ENCODE measurements around the gene ARSB. TPM values are rescaled to one million over a fixed set of nuclear protein-coding genes. Genes with fewer than 3 reads are reported as not detected.

The ARSB gene
- total RNA-seq, 1 experiment from 2014 or later, result 21.4 TPM

DNA sequence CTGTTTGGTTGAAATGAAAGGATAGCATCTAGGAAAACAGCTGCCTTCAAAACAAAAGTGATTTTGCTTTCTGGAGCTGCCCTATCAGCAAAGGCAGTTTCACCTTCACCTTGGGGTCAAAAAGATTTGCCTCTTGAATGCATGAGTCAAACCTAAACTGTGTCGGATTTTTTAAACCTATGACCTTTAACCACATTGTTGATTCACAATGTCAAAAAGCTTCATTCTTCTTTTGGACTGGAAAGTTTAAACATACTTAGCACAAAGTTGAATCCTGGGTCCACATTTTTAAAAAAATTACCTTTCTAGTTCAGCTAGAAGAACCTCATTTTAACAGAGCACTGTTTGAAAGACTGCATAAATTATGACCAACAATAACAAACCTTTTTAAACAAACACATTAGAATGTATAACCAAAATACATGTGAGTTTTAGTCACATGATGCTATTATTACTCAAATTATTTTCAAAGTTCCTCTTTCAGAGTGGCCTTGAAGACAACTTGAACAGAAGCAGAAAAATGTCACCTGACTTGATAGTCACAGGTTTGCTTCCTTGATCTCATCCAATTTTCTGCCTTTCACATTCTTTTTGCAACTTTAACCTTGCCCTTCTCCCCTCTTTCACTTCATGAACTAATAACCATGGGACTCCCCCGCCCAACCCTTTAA lies 226.8 kb downstream of the ARSB start:
- no peak overlapping the region for H3K4me3 Mint-ChIP-seq (ENCODE audit: low read depth, unreplicated experiment)
- H3K9me3 Mint-ChIP-seq (ENCODE audit: low read depth, unreplicated experiment), result peaks cover 6% of the 10 kb centered on the region
- peaks cover 16% of the 10 kb centered on the region for H3K27me3 Mint-ChIP-seq (ENCODE audit: unreplicated experiment)
- H3K4me1 Mint-ChIP-seq (ENCODE audit: low read depth, unreplicated experiment), result peaks cover 19% of the 10 kb centered on the region
- DNase-seq, result no peak
- BruUV-seq (replicated peaks), result no TSS peak
- intact Hi-C loops (cut with micrococcal nuclease; ENCODE audit: unreplicated experiment), result no loop called here
- no peak overlapping the region for H3K27ac Mint-ChIP-seq (ENCODE audit: unreplicated experiment)
- CTCF ChIA-PET, result no interaction called here
- no peaks in the 10 kb centered on the region for H3K36me3 Mint-ChIP-seq (ENCODE audit: insufficient read depth, unreplicated experiment)
- TF ChIP-seq, protein P1, sequence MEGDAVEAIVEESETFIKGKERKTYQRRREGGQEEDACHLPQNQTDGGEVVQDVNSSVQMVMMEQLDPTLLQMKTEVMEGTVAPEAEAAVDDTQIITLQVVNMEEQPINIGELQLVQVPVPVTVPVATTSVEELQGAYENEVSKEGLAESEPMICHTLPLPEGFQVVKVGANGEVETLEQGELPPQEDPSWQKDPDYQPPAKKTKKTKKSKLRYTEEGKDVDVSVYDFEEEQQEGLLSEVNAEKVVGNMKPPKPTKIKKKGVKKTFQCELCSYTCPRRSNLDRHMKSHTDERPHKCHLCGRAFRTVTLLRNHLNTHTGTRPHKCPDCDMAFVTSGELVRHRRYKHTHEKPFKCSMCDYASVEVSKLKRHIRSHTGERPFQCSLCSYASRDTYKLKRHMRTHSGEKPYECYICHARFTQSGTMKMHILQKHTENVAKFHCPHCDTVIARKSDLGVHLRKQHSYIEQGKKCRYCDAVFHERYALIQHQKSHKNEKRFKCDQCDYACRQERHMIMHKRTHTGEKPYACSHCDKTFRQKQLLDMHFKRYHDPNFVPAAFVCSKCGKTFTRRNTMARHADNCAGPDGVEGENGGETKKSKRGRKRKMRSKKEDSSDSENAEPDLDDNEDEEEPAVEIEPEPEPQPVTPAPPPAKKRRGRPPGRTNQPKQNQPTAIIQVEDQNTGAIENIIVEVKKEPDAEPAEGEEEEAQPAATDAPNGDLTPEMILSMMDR (IDR thresholded peaks at IDR 0.05; ENCODE audit: unreplicated experiment), result no peak

DNA sequence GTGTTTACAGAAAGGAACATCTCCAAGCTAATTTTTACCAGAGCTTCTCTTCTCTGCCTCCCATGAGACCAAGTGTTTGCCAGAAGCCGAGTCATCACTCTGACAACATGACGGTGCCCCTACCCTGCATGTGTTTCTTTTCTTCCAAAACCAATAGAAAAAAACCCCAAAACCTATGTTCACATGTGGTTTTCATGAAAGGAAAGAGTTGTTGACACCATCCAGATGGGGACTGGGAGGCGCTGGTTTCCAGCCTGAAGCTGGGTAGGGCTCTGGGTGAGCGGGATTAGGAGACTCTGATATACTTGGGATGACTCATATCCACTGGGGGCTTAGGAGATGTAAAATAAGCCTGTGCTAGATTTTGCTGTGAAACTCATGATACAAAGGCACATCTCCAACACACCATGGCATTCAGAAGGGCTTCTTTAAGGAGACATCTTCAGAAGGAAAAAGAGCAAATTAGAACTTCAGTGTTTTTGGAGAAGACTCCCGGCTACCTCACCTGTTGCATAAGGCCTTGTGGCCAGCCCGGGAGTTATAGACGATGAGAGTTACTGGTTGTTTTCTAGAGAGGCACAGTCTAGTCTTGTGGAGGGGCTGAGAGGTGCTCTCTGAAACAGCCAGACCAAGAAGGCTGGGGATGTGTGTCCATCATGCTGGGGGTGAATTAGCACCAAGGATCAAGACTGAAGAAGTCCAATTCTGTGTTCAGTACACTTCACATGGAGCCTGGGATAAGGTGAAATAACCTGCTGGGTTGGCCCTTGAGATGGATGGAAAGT lies 227.6 kb downstream of the ARSB start:
- no peak overlapping the region for H3K27ac Mint-ChIP-seq (ENCODE audit: unreplicated experiment)
- CTCF ChIA-PET, result no interaction called here
- intact Hi-C loops (cut with micrococcal nuclease; ENCODE audit: unreplicated experiment), result no loop called here
- H3K27me3 Mint-ChIP-seq (ENCODE audit: unreplicated experiment), result peaks cover 16% of the 10 kb centered on the region
- no TSS peak for BruUV-seq (replicated peaks)
- DNase-seq, result no peak
- no peak overlapping the region for H3K4me3 Mint-ChIP-seq (ENCODE audit: low read depth, unreplicated experiment)
- H3K9me3 Mint-ChIP-seq (ENCODE audit: low read depth, unreplicated experiment), result peaks cover 6% of the 10 kb centered on the region
- no peaks in the 10 kb centered on the region for H3K36me3 Mint-ChIP-seq (ENCODE audit: insufficient read depth, unreplicated experiment)
- H3K4me1 Mint-ChIP-seq (ENCODE audit: low read depth, unreplicated experiment), result peaks cover 19% of the 10 kb centered on the region
- TF ChIP-seq, protein P1 (IDR thresholded peaks at IDR 0.05; ENCODE audit: unreplicated experiment), result no peak

DNA sequence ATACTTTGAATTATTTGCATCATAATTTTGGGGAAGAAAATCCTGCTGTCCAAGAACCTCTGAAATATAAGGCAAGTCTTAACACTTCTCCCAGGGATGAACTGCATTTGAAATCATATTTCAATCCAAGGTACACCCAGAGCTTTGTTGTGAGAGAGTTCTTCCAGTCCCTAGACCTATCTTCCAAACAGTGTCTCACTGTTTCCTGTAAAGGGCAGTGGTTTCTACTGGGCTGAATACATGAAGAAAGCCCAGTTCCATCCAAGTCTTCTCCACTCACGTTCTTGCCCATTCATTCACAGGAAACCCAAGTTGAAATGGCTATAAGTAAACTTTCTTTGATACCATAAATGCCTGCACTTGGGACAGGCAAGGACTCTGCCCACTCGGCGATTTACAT lies 228.3 kb downstream of the ARSB start:
- intact Hi-C loops (cut with micrococcal nuclease; ENCODE audit: unreplicated experiment), result no loop called here
- Mint-ChIP-seq H3K9me3 (ENCODE audit: low read depth, unreplicated experiment) (peaks cover 6% of the 10 kb centered on the region), H3K4me3 (ENCODE audit: low read depth, unreplicated experiment) (no peak overlapping the region), H3K27me3 (ENCODE audit: unreplicated experiment) (peaks cover 16% of the 10 kb centered on the region), H3K27ac (ENCODE audit: unreplicated experiment) (no peak overlapping the region), H3K36me3 (ENCODE audit: insufficient read depth, unreplicated experiment) (no peaks in the 10 kb centered on the region), H3K4me1 (ENCODE audit: low read depth, unreplicated experiment) (peaks cover 19% of the 10 kb centered on the region)
- DNase-seq, result no peak
- CTCF ChIA-PET, result no interaction called here
- TF ChIP-seq, protein P1 (IDR thresholded peaks at IDR 0.05; ENCODE audit: unreplicated experiment), result no peak
- BruUV-seq (replicated peaks), result no TSS peak

GRCh38 chr5:78755822-78756429 lies 229.2 kb downstream of the ARSB start:
- Mint-ChIP-seq H3K27me3 (ENCODE audit: unreplicated experiment) (peaks cover 11% of the 10 kb centered on the region), H3K36me3 (ENCODE audit: insufficient read depth, unreplicated experiment) (no peaks in the 10 kb centered on the region), H3K9me3 (ENCODE audit: low read depth, unreplicated experiment) (peaks cover 6% of the 10 kb centered on the region), H3K4me3 (ENCODE audit: low read depth, unreplicated experiment) (no peak overlapping the region), H3K4me1 (ENCODE audit: low read depth, unreplicated experiment) (peaks cover 19% of the 10 kb centered on the region), H3K27ac (ENCODE audit: unreplicated experiment) (no peak overlapping the region)
- no peak for DNase-seq
- no TSS peak for BruUV-seq (replicated peaks)
- CTCF ChIA-PET, result no interaction called here
- intact Hi-C loops (cut with micrococcal nuclease; ENCODE audit: unreplicated experiment), result no loop called here
- TF ChIP-seq, protein P1 (IDR thresholded peaks at IDR 0.05; ENCODE audit: unreplicated experiment), result no peak

Measured in Calu3 (cell line).